HG03460 (cell line): ENCODE measurements around the gene CDK8.
A peak's percentile ranks its signal among the peaks of the same experiment; 100 is the strongest.

Experiments used
- ATAC-seq: cut with Tn5 transposase; IDR thresholded peaks from one replicate; pipeline ENCODE4 v1.9.1; 2021; ENCODE audit not compliant: unreplicated experiment

Gene CDK8

DNA sequence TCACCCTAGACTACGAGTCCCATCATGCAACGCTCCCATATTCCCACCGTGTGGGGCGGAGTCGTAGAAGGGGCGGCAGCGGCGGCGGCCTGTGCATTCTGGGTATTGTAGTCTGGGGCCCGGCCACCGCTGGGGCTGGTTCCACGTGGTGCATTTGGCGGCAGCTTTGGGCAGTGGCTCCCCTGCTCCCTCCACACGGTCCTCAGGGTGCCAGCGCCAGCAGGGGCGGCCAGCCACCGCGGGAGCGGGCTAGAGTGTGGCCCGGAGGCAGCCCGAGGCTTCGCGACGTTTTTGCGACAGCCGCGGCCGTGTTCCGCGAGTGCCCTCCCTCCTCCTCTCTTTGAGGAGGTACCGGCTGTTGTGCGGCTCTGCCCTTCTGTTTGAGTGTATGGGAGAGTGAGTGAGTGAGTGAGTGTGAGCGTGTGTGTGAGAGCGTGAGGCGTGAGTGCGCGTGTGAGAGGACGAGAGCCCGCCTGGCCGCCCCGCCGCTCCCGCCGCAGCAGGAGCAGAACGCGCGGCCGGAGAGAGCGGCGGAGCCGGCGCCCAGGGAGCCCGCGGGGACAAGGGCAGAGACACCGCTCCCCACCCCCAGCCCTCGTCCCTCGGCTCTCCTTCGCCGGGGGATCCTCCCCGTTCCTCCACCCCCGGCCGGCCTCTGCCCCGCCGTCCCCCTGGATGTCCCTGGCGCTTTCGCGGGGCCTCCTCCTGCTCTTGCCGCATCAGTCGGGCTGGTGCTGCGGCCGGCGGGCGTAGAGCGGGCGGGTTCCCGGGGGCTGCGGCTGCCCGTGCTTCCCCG is at the start of gene CDK8:
TSS of gene CDK8 (plus strand) at position 343 of the 796 bp plus-strand sequence. CDS start 513 bp downstream, outside the sequence.
- ATAC-seq: peak; percentile 85

DNA sequence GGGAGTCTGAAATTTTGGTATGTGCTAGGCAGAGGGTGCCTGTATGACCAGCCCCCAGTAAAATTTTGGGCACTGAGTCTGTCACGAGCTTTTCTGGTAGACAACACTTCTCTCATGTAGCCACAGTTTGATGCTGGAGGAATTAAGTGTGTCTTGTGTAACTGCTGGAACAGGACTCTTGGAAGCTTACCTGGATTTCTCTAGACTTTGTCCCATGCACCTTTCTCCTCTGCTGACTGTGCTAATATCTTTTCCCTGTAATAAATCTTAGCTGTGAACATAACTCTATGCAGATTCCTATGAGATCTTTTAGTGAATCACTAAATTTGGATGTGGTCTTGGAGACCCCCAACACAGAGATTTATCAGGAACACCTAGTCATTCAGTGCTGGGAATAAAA is 45.6 kb upstream of the CDK8 start:
- no peak for ATAC-seq

DNA sequence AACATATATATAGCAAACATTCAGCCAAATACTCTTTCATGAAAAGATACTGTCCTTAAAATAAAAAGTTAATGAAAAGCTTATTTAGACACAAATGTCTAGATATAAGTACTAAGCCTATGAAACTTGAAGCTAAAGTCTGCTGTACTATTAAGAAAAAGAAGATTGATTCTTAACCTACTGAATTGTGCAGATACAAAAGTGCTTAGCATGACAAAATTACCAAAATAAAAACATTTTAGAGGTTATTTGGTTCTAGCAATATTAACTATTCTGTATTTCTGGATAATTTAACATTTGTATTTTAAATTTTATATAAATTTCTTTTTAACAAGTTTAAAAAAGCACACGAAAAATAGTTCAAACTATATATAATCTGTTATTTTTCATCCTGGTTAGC is 40.6 kb upstream of the CDK8 start:
- no peak for ATAC-seq

DNA sequence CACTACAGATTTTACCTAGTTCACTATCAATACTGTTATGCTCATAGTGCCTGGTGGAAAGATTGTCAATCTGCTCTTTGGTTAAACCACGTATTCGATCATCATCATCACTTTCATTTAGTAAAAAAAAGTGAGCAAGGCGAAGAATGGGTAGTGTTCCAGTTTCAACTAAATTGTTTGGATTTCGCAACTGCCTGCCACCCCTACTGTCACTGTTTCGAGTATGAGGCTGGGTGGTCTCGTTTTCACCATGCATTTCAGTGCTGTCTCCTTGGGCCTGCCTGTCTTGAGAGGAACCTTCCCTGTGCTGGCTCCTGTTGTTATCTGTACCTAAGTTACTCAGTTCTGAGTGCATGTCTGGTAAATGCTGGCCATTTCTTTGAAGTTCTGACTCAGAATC is 39.9 kb upstream of the CDK8 start:
- no peak for ATAC-seq

DNA sequence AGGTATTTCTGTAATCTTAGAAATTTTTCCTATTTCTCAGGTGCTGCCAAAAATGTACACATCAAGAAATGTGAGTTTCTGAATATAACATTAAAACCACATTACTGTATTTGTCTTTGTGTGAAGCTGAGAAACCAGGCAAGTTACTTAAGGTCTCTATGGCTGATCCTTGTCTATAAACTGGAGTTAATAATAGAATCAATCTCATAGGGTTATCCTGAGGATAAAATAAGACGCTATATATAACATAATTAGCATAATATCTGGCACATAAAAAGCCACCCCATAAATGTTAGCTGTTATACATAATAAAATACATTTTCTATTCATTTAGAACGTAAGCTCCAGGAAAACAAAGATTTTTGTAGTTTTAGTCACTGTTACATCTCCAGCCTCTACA is 37.9 kb upstream of the CDK8 start:
- no peak for ATAC-seq

DNA sequence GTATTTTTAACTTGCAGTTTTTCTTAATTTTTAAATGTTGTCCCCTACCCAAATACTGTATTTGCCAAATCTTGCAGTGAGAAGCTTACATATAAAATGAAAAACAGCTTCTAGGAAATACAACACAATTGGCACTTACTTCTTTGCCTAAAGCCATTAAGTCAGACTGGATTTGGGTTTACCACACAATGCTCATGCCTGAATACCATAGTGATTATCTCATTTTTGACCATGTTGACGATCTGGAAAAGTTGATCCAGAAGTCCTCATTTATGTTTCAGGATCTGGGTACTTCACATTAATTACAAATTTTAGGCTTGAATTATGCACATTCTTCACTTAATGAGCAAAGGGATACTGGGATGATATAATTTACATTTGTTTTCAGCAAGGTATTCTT is 34.2 kb upstream of the CDK8 start:
- no peak for ATAC-seq

DNA sequence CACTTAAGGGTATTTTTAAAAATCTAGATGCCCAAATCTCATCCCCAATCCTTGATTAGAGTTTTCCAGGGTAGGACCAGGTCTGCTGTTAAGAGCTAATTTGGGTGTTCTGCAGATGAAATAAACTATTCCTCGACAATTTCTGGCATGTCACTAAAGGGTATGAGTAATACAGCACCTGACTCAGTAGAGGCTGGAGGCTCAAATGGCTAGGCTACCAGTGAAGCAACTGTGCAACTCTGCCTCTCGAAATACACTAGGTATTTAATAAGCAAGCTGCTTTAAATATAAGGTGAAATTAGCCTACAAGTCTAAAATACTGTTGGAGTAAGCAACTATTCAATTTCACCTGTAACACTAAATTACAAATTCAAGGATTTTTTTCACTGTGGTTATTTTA is 33.4 kb upstream of the CDK8 start:
- no peak for ATAC-seq

DNA sequence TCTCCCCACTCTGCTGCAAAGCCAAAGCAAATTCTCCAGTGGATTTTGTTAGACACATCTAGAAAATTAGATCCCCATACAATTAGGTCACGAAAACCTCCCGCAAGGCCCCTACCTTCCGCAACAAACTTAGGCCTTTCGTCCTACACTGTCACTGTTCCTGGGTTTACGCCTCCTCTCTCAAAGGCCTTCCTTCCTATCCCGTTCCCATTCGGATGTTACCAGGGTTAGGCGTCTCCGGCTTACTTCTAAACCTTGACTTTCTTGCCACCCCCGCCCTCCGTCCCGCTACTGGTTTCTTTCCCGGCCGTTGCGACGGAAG is 32.6 kb upstream of the CDK8 start:
- peak; percentile 15 for ATAC-seq

DNA sequence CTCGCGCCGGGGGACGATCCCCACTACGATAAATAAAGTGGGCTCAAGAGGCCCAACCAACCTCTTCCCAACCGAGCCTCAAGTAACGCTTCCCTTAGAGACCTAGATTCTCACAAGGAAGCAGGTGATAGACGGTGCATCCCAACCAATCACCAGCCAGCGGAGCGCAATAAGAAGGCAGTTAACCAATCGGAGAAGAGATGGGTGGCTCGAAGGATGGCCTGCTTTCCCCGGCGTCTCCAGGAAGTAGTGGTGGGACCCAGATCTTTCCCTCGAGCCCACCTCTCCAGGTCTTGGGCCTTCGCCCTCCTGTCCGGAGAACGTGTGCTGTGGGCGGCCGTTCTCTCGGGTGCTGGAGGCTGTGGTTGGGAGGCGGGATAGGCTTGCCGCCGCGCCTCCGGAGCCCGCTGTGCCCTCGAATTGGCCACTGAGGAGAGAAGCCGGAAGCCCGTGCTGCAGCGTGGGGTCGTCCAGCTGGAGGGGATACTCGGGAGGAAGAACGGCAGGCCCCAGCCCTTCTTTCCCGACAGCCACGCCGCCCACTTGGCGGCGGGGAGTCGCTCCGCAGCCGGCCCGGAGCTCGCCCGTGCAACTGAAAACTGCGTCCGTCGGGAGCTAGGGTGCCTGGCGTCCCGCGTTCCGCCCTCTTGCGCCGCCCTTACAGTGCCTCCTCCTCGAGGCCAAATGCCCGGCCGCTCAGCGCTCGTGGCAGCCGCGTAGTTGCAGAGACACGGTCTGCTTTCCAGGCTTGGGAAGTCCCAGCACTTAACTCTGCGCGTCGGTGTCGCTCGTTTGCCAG is 32.0 kb upstream of the CDK8 start, which contains the start of gene RNF6:
TSS of gene RNF6 (minus strand) at position 594 of the 799 bp plus-strand sequence. CDS start 2,665 bp downstream, outside the sequence.
- ATAC-seq: peak; percentile 97

DNA sequence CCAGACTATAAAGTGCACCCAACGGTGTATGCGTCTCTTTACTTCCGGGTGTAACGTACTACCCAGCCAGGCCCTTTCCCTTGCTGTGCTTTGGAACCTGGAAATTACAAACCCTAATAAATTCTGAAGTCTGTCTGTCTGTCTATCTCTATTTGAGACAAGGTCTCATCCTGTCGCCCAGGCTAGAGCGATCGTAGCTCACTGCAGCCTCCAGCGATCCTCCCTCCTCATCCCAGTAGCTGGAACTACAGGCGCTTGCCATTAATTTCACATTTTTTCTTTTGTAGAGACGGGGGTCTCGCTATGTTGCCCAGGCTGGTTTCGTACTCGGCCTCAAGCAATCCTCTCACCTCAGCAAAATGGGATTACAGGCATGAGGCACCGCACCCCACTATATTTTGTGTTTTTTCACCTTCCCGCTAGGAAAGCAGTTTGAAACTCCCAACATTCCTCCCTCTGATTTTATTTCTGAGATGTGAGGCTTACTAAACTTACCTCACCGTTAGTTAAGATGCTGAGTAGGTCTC is 31.3 kb upstream of the CDK8 start:
- peak; percentile 50 for ATAC-seq

DNA sequence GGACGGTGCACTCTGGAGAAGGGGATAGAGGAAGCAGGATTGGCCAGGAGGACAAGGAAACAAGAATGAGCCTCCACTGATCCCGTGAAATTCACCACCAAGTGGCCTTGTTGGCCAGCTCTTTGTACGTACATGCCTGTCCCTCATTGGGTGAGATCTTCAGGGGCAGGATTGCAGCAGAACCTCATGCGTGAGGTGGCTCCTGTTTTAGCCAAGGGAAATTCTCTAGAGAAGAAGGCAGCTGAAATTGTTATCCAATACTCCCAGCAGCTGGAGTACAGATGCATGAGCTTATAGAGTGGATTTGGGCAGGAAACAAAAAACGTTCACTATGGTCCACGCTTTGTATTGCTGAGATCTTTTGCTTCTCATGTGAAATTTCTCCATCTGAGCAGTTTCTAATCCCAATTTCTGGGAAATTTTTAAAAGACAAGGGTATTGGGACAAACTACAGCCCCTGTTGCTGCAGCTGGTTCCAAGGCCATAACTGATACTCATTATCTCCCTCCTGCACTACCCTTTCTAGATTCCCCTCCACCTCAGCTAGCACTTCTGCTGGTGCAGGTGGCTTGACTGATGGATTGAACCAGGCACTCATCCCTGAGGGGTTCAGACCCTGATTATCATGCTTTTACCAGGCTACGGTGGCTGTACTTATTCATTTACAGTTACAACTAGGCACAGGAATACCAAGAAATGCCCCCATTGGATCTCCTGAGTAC is 27.9 kb upstream of the CDK8 start:
- no peak for ATAC-seq

DNA sequence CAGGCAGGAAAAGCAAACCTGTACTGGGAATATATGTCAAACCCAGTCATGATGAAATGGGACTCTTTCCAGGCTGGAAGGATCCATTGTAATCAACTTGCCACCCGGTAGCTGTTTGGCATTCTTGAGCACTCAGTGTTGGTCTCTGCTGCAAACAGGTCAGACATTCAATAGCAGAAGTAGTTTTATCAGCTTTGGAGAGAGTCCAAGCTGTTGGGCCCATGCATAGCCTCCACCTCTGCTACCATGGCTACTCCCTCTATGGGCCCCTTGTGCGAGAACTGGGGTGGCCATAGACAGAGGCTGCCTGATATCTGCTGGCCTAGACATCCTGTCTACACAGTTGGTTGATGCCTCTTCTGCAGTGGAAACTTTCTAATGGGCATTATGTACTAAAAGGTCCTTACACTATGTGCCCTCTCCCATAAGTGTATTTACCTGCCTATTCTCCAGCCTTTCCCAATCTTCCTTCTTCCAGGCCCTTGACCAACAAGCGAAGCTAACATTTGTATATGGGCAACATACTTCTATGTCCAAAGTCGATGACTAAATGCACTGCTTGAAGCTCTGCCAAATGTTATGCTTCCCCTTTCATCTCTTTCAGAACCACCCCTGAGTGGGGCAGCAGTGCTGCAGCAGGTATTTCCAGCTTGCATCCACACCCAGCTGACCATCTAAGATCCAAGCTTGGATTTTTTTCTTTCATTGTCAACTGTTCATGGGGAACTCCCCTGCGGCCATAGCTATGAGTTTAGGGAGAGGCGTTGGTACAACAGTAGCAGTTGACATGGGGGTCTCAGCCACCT is 26.6 kb upstream of the CDK8 start:
- ATAC-seq: no peak

DNA sequence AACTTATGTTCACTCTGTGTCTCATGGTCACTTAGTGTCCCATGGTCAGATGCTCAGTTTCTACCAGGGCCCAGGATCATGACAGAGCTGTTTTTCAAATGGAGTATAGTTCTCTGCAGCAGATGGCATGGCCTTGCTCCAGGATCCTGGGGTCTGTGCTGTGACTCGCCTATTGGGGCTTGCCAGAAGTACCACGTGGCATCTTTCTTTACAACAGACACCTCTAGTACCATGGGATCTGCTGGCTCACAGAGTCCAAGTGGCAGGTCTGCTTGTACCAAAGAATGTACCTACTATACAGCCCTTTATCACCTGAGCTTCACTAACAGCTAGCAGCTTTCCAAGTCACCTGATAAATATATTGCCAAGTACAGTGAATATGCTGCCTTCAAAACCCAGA is 25.8 kb upstream of the CDK8 start:
- no peak for ATAC-seq

DNA sequence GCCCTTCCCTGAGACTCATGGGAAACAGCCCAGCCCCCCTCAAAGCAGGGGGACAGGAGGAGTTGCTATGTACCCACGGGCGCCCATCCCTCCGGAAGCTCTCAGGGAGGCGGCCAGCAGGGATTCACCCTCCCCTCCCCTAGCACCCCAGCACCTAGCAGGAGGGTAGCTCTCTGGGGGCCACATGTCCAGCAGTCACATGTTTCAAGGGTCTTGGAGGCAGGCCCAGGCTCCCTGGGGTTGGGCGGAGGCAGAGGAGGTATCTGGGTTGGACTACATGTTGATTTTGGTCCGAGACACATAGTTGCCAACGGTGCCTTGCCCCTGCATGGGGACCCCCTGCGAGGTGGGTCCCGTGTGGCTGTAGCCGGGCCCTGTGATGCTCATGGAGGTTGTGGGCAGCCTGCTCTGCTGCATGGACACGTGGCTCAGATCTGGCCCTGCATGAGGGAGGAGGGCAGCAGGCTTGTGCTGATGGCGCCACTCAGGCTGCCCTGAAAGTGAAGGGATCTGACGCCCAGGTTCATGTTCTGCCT is 24.8 kb upstream of the CDK8 start:
- no peak for ATAC-seq

DNA sequence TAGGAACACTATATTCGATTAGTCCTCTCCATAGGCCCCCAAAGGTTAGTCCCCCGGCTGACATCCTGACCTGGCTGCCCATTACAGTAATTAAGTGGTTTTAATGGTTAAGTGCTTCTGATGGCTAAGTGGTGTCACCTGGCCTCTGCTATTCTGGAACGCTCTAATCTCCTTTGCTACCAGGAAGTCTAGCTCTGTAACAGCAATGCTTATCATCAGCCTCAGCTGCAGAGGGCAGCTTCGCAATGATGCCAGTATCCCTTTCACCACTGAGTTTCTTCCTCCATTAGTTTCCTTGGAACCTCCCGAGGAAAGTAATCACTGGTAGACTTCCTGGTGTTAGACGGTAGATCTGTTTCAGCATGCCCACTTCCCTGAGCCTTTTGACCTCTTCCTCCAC is 23.2 kb upstream of the CDK8 start:
- ATAC-seq: no peak

DNA sequence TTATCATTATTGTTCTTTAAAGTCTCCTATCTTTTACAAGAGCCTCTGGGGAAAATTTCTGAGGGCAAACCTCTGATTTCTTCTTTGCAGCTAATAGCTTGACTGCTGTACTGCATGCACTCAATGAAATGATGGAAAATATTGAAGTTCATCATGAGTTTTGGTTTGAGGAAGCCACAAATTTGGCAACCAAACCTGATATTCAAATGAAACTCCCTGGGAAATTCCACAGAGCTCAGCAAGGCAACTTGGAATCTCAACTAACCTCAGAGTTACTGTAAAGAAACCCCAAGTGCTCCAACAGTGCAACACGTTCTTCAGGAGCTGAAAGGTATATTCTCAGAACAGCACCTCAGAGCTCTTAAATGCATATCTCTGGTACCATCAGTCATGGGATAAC is 17.6 kb upstream of the CDK8 start:
- ATAC-seq: no peak

DNA sequence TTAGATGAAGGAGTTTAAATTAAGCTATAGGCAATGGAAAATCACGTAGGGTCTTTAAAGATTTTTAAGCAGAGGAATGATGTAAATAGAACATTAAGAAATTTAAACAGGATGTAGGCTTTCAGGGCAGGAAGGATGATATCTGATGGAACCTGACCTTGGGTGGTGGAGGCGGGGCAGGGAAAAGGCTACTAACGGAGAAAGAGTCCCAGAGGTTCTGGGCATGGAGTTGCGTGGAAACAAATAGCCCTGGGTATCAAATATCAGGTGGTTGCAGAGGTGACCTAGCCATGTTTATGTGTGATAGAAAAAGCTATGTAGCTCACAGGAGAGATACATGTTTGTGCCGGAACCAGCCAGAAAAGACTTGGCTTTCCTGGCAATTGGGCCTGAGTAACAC is 7.8 kb upstream of the CDK8 start:
- no peak for ATAC-seq

DNA sequence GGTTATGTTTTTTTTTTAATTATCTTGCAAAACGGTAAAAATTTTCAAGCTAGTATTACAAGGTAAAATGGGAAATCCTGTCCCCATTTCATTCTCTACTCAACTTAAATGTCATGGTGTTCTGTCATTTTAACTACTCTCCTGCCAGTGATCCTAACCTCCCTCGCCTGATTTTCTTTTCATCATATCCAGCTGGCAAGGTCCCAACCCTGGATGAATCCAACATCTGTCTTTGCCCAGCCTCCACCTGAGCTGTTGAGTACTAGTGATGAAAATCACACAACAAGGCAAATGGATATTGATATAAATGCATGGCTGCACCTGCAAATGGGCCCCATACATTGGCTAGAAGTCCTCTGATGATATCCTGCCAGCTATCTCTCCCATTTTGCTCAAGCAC is 6.9 kb upstream of the CDK8 start:
- ATAC-seq: no peak

DNA sequence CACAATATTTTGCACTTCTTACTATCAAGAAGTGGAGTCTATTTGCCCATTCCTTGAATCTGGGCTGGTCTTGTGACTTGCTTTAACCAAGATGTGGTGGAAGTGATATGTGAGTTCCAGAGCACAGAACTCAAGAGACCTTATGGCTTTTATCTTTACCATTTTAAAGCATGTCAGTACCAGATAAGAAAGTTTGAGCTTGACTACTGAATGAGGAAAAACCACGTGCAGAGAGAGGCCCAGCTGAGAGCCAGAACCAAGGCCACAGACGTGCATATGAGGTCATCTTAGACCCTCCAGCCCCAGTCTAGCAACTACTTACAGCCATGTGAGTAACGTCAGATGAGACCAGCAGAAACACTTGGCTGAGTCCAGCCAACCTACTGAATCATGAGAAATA is 6.3 kb upstream of the CDK8 start:
- no peak for ATAC-seq

DNA sequence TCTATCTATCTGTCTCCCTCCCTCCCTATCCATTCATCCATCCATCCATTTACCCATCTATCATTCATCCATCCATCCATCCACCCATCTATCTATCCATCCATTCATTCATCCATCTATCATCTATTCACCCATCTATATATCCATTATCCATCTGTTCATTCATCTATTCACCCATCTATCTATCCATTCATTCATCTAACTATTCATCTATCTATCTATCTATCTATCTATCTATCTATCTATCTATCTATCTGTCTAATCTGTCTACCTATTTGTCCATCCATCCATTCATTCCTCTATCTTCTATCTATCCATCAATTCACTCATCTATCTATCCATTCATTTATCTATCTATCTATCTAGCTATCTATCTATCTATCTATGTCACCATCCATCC is 4.4 kb upstream of the CDK8 start:
- no peak for ATAC-seq
